HepG2 (cell line): ENCODE data around the gene XPR1. TPM values are rescaled to one million over a fixed set of nuclear protein-coding genes. Genes with fewer than 3 reads are reported as not detected.

Experiments
- ATAC-seq: fragments of 200-7000 bp; cut with Tn5 transposase; 3 replicates; pipeline ENCODE4 v1.9.1; 2020; ENCODE audit warnings: mild to moderate bottlenecking, moderate library complexity
- BruUV-seq: library from RNA; stranded (reverse); fragments of 400-500 nt; replicated peaks from 2 replicates; lab custom pipeline; 2021; lab: Mats Ljungman, UMichigan
- CTCF ChIA-PET: fragments of 300-600 bp; formaldehyde crosslinking; extraction: SDS; loops from one replicate; lab custom pipeline; 2021; ENCODE audit warnings: low total read pairs, inconsistent platforms, low intra/inter-chr PET ratio; lab: Yijun Ruan, JAX
- POLR2A ChIA-PET: fragments of 350-600 bp; sonication (Branson Sonifier 250); formaldehyde crosslinking; loops from one replicate; lab custom pipeline; 2020; ENCODE audit warnings: antibody characterized with exemption, inconsistent platforms; lab: Yijun Ruan, JAX
- DNase-seq: peaks from one replicate; pipeline ENCODE4 v3.0.0-alpha.2; 2015; ENCODE audit warnings: low spot score
- FAIRE-seq: peaks from 3 replicates; lab custom pipeline; 2011; peaks lifted over from hg19 to GRCh38; lab: Jason Lieb, UNC
- H2AFZ ChIP-seq: one replicate; pipeline ENCODE4 v1.6.1; 2011; ENCODE audit warnings: low read length, inconsistent platforms
- H3K27ac ChIP-seq: fragments of 300-600 bp; 3 replicates; pipeline ENCODE4 v1.8.0; 2011; ENCODE audit warnings: mixed run types, mild to moderate bottlenecking, mixed read lengths, low read length, inconsistent platforms; ENCODE audit not compliant: insufficient read depth; ENCODE audit errors: extremely low read length
- H3K27me3 ChIP-seq, 2 experiments: fragments of 200-600 bp in 1 of 2; 2 replicates in 1 of 2; 3 replicates in 1 of 2; pipeline versions ENCODE4 v1.6.0 to v1.8.0; 2011; ENCODE audit warnings: low read length in 2 of 2, mild to moderate bottlenecking in 2 of 2, moderate library complexity in 2 of 2, inconsistent platforms in 1 of 2; ENCODE audit not compliant: insufficient read depth in 2 of 2, control insufficient read depth in 1 of 2
- H3K36me3 ChIP-seq, 2 experiments: fragments of 200-600 bp in 1 of 2; replicated peaks in 1 of 2; 2 replicates in 1 of 2; 3 replicates in 1 of 2; pipeline versions ENCODE4 v1.5.1 to v1.8.0; 2011; ENCODE audit warnings: low read length in 2 of 2, inconsistent platforms in 1 of 2; ENCODE audit not compliant: insufficient read depth in 2 of 2, control insufficient read depth in 1 of 2
- H3K4me1 ChIP-seq: 2 replicates; pipeline ENCODE4 v1.5.1; 2012; ENCODE audit warnings: low read length, inconsistent platforms; ENCODE audit not compliant: insufficient read depth
- H3K4me2 ChIP-seq: 2 replicates; pipeline ENCODE4 v1.6.0; 2011; ENCODE audit warnings: low read depth, low read length, inconsistent platforms
- H3K4me3 ChIP-seq, 3 experiments: fragments of 200-600 bp in 1 of 3; sonication (generic), shearing (Covaris generic) in 1 of 3; replicated peaks in 1 of 3; 2 replicates each; pipeline ENCODE4 v1.5.1; 2011 to 2016; ENCODE audit warnings: low read length in 3 of 3, inconsistent platforms in 2 of 3, low read depth in 2 of 3, mild to moderate bottlenecking in 2 of 3, control low read depth in 1 of 3, mixed read lengths in 1 of 3; ENCODE audit not compliant: insufficient read depth in 1 of 3
- H3K79me2 ChIP-seq: one replicate; pipeline ENCODE4 v1.6.1; 2011; ENCODE audit warnings: low read length, inconsistent platforms; ENCODE audit not compliant: insufficient read depth
- H3K9ac ChIP-seq: 2 replicates; pipeline ENCODE4 v1.6.0; 2011; ENCODE audit warnings: mild to moderate bottlenecking, low read depth, low read length, inconsistent platforms; ENCODE audit not compliant: insufficient read depth
- H3K9me3 ChIP-seq: 2 replicates; pipeline ENCODE4 v1.5.1; 2012; ENCODE audit warnings: mild to moderate bottlenecking, low read length
- H4K20me1 ChIP-seq: 2 replicates; pipeline ENCODE4 v1.6.0; 2011; ENCODE audit warnings: inconsistent platforms, mild to moderate bottlenecking, low read length, moderate library complexity; ENCODE audit not compliant: insufficient read depth
- ATAD3A ChIP-seq: sonication (generic); formaldehyde crosslinking; IDR thresholded peaks from 2 replicates; pipeline ENCODE4 v1.4.0; 2020; ENCODE audit warnings: missing genetic modification reagents
- DBP ChIP-seq: sonication (generic); formaldehyde crosslinking; IDR thresholded peaks from 2 replicates; pipeline ENCODE4 v1.4.0; 2020; ENCODE audit warnings: missing genetic modification reagents; ENCODE audit errors: not compliant biosample characterization
- ESRRA ChIP-seq: sonication (generic); formaldehyde crosslinking; IDR thresholded peaks from 2 replicates; pipeline ENCODE4 v1.5.1; 2020; ENCODE audit warnings: mild to moderate bottlenecking, low read depth, missing genetic modification reagents
- GTF2F1 ChIP-seq: fragments of 150-350 bp; IDR thresholded peaks from 2 replicates; pipeline ENCODE4 v1.6.1; 2014; ENCODE audit warnings: low read length
- HNF1A ChIP-seq, 2 experiments: sonication (generic) in 1 of 2; formaldehyde crosslinking in 1 of 2; IDR thresholded peaks; 2 replicates each; pipeline versions ENCODE4 v1.4.0 to v1.6.1; 2016 to 2020; ENCODE audit warnings: borderline replicate concordance in 1 of 2, low read depth in 1 of 2, mild to moderate bottlenecking in 1 of 2, missing genetic modification reagents in 1 of 2
- KDM3A ChIP-seq: IDR thresholded peaks from 2 replicates; pipeline ENCODE4 v1.6.1; 2018; ENCODE audit warnings: low read depth, missing compliant biosample characterization
- MATR3 ChIP-seq: sonication (generic); formaldehyde crosslinking; IDR thresholded peaks from 2 replicates; pipeline ENCODE4 v1.4.0; 2020; ENCODE audit warnings: missing genetic modification reagents
- PATZ1 ChIP-seq: sonication (generic); formaldehyde crosslinking; IDR thresholded peaks from 2 replicates; pipeline ENCODE4 v1.4.0; 2020; ENCODE audit warnings: missing genetic modification reagents
- PAX8 ChIP-seq: sonication (generic); formaldehyde crosslinking; IDR thresholded peaks from 2 replicates; pipeline ENCODE4 v1.8.0; 2022; ENCODE audit warnings: mild to moderate bottlenecking, missing genetic modification reagents, borderline replicate concordance
- PTBP1 ChIP-seq: fragments of 200-400 bp; formaldehyde crosslinking; IDR thresholded peaks from 2 replicates; pipeline ENCODE4 v1.6.1; 2018; ENCODE audit warnings: low read length, low read depth; ENCODE audit not compliant: poor library complexity, severe bottlenecking
- SMAD9 ChIP-seq: sonication (generic); formaldehyde crosslinking; IDR thresholded peaks from 2 replicates; pipeline ENCODE4 v1.5.1; 2020; ENCODE audit warnings: mild to moderate bottlenecking, missing genetic modification reagents
- TBP ChIP-seq: sonication (generic); formaldehyde crosslinking; IDR thresholded peaks from 2 replicates; pipeline ENCODE4 v1.5.0; 2020; ENCODE audit warnings: missing genetic modification reagents
- ZNF547 ChIP-seq: sonication (generic); formaldehyde crosslinking; IDR thresholded peaks from 2 replicates; pipeline ENCODE4 v1.5.1; 2020; ENCODE audit warnings: mild to moderate bottlenecking, missing genetic modification reagents
- ZNF557 ChIP-seq: sonication (generic); formaldehyde crosslinking; IDR thresholded peaks from 2 replicates; pipeline ENCODE4 v1.4.0; 2020; ENCODE audit warnings: missing genetic modification reagents
- ZNF780A ChIP-seq: sonication (generic); formaldehyde crosslinking; IDR thresholded peaks from 2 replicates; pipeline ENCODE4 v1.8.0; 2022; ENCODE audit warnings: mild to moderate bottlenecking, missing genetic modification reagents, moderate library complexity
- WGBS: methylation state at CpG from one replicate; pipeline ENCODE4 v1.1.6; 2017; ENCODE audit warnings: low lambda C conversion rate; 5-methylcytosine and 5-hydroxymethylcytosine counted together
- in situ Hi-C: cut with HindIII; loops from 2 replicates; pipeline ENCODE4 v1.10.0; 2017; ENCODE audit warnings: low pct_unique_long_range_greater_than_20kb; ENCODE audit not compliant: extremely low pct_ligation_motif_present
- intact Hi-C: fragments of 100-400 bp; cut with micrococcal nuclease; formaldehyde crosslinking; loops from one replicate; pipeline ENCODE4 v1.10.0; 2022; ENCODE audit not compliant: unreplicated experiment
- polyA plus RNA-seq, 8 experiments: library from polyadenylated mRNA; depleted of rRNA in 3 of 8; stranded (reverse) in 7 of 8; unstranded in 1 of 8; fragments of >200 nt; fragmentation: Illumina TruSeq in 4 of 8; extraction: Trizol in 4 of 8; gene quantifications; 2 replicates each; pipeline versions ENCODE4 v1.2.1 to v1.2.3, GENCODE V29; 2011 to 2016; ENCODE audit warnings: low read depth in 4 of 8, missing spikeins in 1 of 8, mixed read lengths in 1 of 8; ENCODE audit not compliant: insufficient read depth in 1 of 8
- total RNA-seq, 5 experiments: library from RNA; depleted of rRNA; stranded (reverse); fragments of >200 nt; fragmentation: Illumina TruSeq; extraction: Trizol; gene quantifications; 2 replicates each; pipeline ENCODE4 v1.2.3, GENCODE V29; 2016; ENCODE audit warnings: low read depth in 1 of 5

Gene XPR1
- total and polyA plus RNA-seq, 2 of the 13 experiments (the other 11 are each of a cell fraction or from before 2014, with no cell fraction given): 22.3 to 23.6 TPM

GRCh38 chr1:180859306-180859705 lies 227.5 kb downstream of the XPR1 start:
- H3K4me1 ChIP-seq: no peaks in the 10 kb centered on the region
- no peak overlapping the region for H3K27ac ChIP-seq
- CTCF ChIA-PET: no interaction called here
- no peak for TF ChIP-seq MATR3 (CRISPR knock-in tag)
- no peak for TF ChIP-seq ZNF780A (CRISPR knock-in tag)
- no peak for TF ChIP-seq PATZ1 (CRISPR knock-in tag)
- TF ChIP-seq ZNF547 (CRISPR knock-in tag): no peak
- no peak for TF ChIP-seq DBP
- TF ChIP-seq PTBP1: no peak
- TF ChIP-seq ESRRA (CRISPR knock-in tag): no peak
- TF ChIP-seq SMAD9: no peak
- no peak for TF ChIP-seq HNF1A (IDR thresholded peaks at IDR 0.05; ENCODE audit: low read depth)
- no peak for TF ChIP-seq HNF1A (CRISPR knock-in tag; IDR thresholded peaks at IDR 0.05; ENCODE audit: borderline replicate concordance)
- TF ChIP-seq ATAD3A (CRISPR knock-in tag): no peak
- no peak for TF ChIP-seq PAX8 (CRISPR knock-in tag)
- TF ChIP-seq TBP (CRISPR knock-in tag): no peak
- TF ChIP-seq ZNF557 (CRISPR knock-in tag): no peak
- TF ChIP-seq KDM3A: no peak
- TF ChIP-seq GTF2F1: no peak
- TF ChIP-seq, all 625 proteins: peak for 0
- no peak for DNase-seq
- Histone ChIP-seq H3K27me3 (no peaks in the 10 kb centered on the region), H3K79me2 (no peaks in the 10 kb centered on the region), H3K9ac (no peak overlapping the region), H4K20me1 (no peaks in the 10 kb centered on the region), H2AFZ (no peak overlapping the region), H3K9me3 (no peaks in the 10 kb centered on the region), H3K4me3 (no peak overlapping the region), H3K4me2 (no peak overlapping the region), H3K36me3 (no peaks in the 10 kb centered on the region)
- 96% methylated on average over 1 of the region's 1 CpG for WGBS
- in situ Hi-C loops (no loop called here), intact Hi-C loops (no loop called here)
- no TSS peak for BruUV-seq
- POLR2A ChIA-PET: no interaction called here
- no peak for FAIRE-seq
- no peak for ATAC-seq
